Spleen (tissue), 7 donors: Measurements from ENCODE around the gene FIS1.

Experiments
- CTCF ChIP-seq, 11 experiments: fragments of 200-600 bp in 7 of 11; fragments of 450-650 bp in 4 of 11; sonication (generic) in 4 of 11; IDR thresholded peaks in 8 of 11; conservative IDR thresholded peaks in 3 of 11; 1 replicate in 7 of 11; 2 replicates in 4 of 11; pipeline versions ENCODE4 v1.4.0 to v1.8.0; 2016 to 2021; ENCODE audit warnings: antibody characterized with exemption in 11 of 11, inconsistent platforms in 4 of 11, mild to moderate bottlenecking in 1 of 11
- POLR2A ChIP-seq, 3 donors: fragments of 450-650 bp; IDR thresholded peaks; one replicate each; pipeline ENCODE4 v1.5.1; 2017; ENCODE audit warnings: antibody characterized with exemption in 3 of 3, mild to moderate bottlenecking in 1 of 3
- donor health status: DM: no; HTN: no; CAD: no; lungs with moderate emphysema.
- donor health status: DM: no; HTN: no; CAD: no.
- donor health status: DM: no; HTN: no; CAD: no.

GRCh38 chr7:101258243-101258731 is 13.4 kb upstream of the FIS1 start:
- TF ChIP-seq CTCF (IDR thresholded peaks at IDR 0.05 in 8 of 11, conservative IDR thresholded peaks at IDR 0.05 in 3 of 11): no peak
- TF ChIP-seq POLR2A (IDR thresholded peaks at IDR 0.05): no peak
